IMR-90 (cell line): ENCODE measurements around the gene IL18RAP. TPM values are rescaled to one million over a fixed set of nuclear protein-coding genes. Genes with fewer than 3 reads are reported as not detected.

Experiments used
- ATAC-seq: fragments of 200-7000 bp; cut with Tn5 transposase; 2 replicates; pipeline ENCODE4 v1.9.1; 2020; ENCODE audit warnings: low read depth, mild to moderate bottlenecking, moderate library complexity
- BruUV-seq: library from RNA; stranded (reverse); fragments of 400-500 nt; replicated peaks from 2 replicates; lab custom pipeline; 2021; lab: Mats Ljungman, UMichigan
- CTCF ChIA-PET: fragments of 300-600 bp; formaldehyde crosslinking; extraction: SDS; loops from one replicate; lab custom pipeline; 2021; ENCODE audit warnings: antibody characterized with exemption; lab: Yijun Ruan, JAX
- POLR2A ChIA-PET: fragments of 300-600 bp; sonication (Branson Sonifier 250); formaldehyde crosslinking; loops from one replicate; lab custom pipeline; 2022; ENCODE audit warnings: antibody characterized with exemption; ENCODE audit not compliant: unreplicated experiment; lab: Charles Lee
- DNase-seq: peaks from one replicate; pipeline ENCODE4 v3.0.0; 2013
- H2AFZ ChIP-seq: replicated peaks from 2 replicates; pipeline ENCODE3; 2013; ENCODE audit warnings: low read length, mild to moderate bottlenecking; ENCODE audit not compliant: poor library complexity
- H2AK5ac ChIP-seq: 2 replicates; pipeline ENCODE4 v1.6.1; 2013; ENCODE audit warnings: low read depth, low read length, inconsistent platforms
- H2AK9ac ChIP-seq: replicated peaks from 2 replicates; pipeline ENCODE3; 2013; ENCODE audit warnings: mild to moderate bottlenecking, low read depth, low read length, moderate library complexity; ENCODE audit not compliant: poor library complexity
- H2BK120ac ChIP-seq: 2 replicates; pipeline ENCODE4 v1.6.1; 2013; ENCODE audit warnings: low read depth, low read length, inconsistent platforms
- H2BK15ac ChIP-seq: 3 replicates; pipeline ENCODE4 v1.6.1; 2013; ENCODE audit warnings: low read depth, low read length, inconsistent platforms
- H2BK20ac ChIP-seq: 2 replicates; pipeline ENCODE4 v1.6.1; 2013; ENCODE audit warnings: low read depth, mild to moderate bottlenecking, inconsistent platforms, low read length, moderate library complexity
- H2BK5ac ChIP-seq: 2 replicates; pipeline ENCODE4 v1.6.1; 2013; ENCODE audit warnings: mild to moderate bottlenecking, low read depth, low read length, inconsistent platforms; ENCODE audit not compliant: poor library complexity, severe bottlenecking
- H3K14ac ChIP-seq: replicated peaks from 2 replicates; pipeline ENCODE4 v1.6.1; 2013; ENCODE audit warnings: low read depth, low read length, inconsistent platforms
- H3K18ac ChIP-seq: 2 replicates; pipeline ENCODE4 v1.6.1; 2013; ENCODE audit warnings: low read depth, low read length, control low read depth
- H3K23ac ChIP-seq: 2 replicates; pipeline ENCODE4 v1.6.1; 2013; ENCODE audit warnings: low read depth, low read length, inconsistent platforms
- H3K27ac ChIP-seq: 2 replicates; pipeline ENCODE4 v1.5.1; 2013; ENCODE audit warnings: mild to moderate bottlenecking, control low read depth, low read length; ENCODE audit not compliant: insufficient read depth
- H3K27me3 ChIP-seq: 2 replicates; pipeline ENCODE4 v1.6.1; 2013; ENCODE audit warnings: low read length; ENCODE audit not compliant: control insufficient read depth, insufficient read depth
- H3K36me3 ChIP-seq: 2 replicates; pipeline ENCODE4 v1.6.1; 2013; ENCODE audit warnings: low read length, mixed read lengths; ENCODE audit not compliant: control insufficient read depth, insufficient read depth
- H3K4ac ChIP-seq: 2 replicates; pipeline ENCODE4 v1.6.1; 2013; ENCODE audit warnings: low read depth, low read length, inconsistent platforms
- H3K4me1 ChIP-seq: 2 replicates; pipeline ENCODE4 v1.6.1; 2013; ENCODE audit warnings: low read length, mixed read lengths; ENCODE audit not compliant: control insufficient read depth, insufficient read depth
- H3K4me2 ChIP-seq: 2 replicates; pipeline ENCODE4 v1.6.1; 2013; ENCODE audit warnings: low read depth, mild to moderate bottlenecking, control low read depth, low read length, moderate library complexity
- H3K4me3 ChIP-seq: 2 replicates; pipeline ENCODE4 v1.5.1; 2013; ENCODE audit warnings: low read depth, mild to moderate bottlenecking, control low read depth, low read length, moderate library complexity; ENCODE audit not compliant: insufficient read depth
- H3K56ac ChIP-seq: 2 replicates; pipeline ENCODE4 v1.6.1; 2013; ENCODE audit warnings: low read length, inconsistent platforms; ENCODE audit not compliant: insufficient read depth; ENCODE audit errors: extremely low read depth
- H3K79me1 ChIP-seq, 2 experiments: 2 replicates each; pipeline ENCODE4 v1.6.1; 2013; ENCODE audit warnings: low read length in 2 of 2, inconsistent platforms in 1 of 2, low read depth in 1 of 2
- H3K9ac ChIP-seq: 2 replicates; pipeline ENCODE4 v1.6.1; 2013; ENCODE audit warnings: low read depth, low read length, control low read depth
- H3K9me1 ChIP-seq: 2 replicates; pipeline ENCODE4 v1.6.1; 2013; ENCODE audit warnings: low read length, inconsistent platforms; ENCODE audit not compliant: insufficient read depth
- H3K9me3 ChIP-seq: 2 replicates; pipeline ENCODE4 v1.6.1; 2013; ENCODE audit warnings: low read length; ENCODE audit not compliant: control insufficient read depth, insufficient read depth
- H4K20me1 ChIP-seq: 2 replicates; pipeline ENCODE4 v1.6.1; 2013; ENCODE audit warnings: low read length, inconsistent platforms; ENCODE audit not compliant: insufficient read depth
- H4K5ac ChIP-seq: 2 replicates; pipeline ENCODE4 v1.6.1; 2013; ENCODE audit warnings: mild to moderate bottlenecking, low read depth, low read length, control low read depth
- H4K8ac ChIP-seq, 2 experiments: 2 replicates each; pipeline ENCODE4 v1.6.1; 2013; ENCODE audit warnings: low read depth in 2 of 2, low read length in 2 of 2, control low read depth in 1 of 2, inconsistent platforms in 1 of 2
- H4K91ac ChIP-seq: 2 replicates; pipeline ENCODE4 v1.6.1; 2013; ENCODE audit warnings: low read depth, low read length, inconsistent platforms; ENCODE audit not compliant: insufficient read depth
- BHLHE40 ChIP-seq: fragments of 150-350 bp; IDR thresholded peaks from 2 replicates; pipeline ENCODE4 v1.6.1; 2016; ENCODE audit warnings: mild to moderate bottlenecking, low read depth, low read length
- CTCF ChIP-seq: conservative IDR thresholded peaks from 2 replicates; pipeline ENCODE4 v1.5.1; 2012; ENCODE audit warnings: mild to moderate bottlenecking, low read depth, low read length, improper control_type of control experiment
- MAFK ChIP-seq: IDR thresholded peaks from 2 replicates; pipeline ENCODE4 v1.6.1; 2012; ENCODE audit warnings: low read depth, low read length, improper control_type of control experiment
- NFE2L2 ChIP-seq: fragments of 150-350 bp; IDR thresholded peaks from 2 replicates; pipeline ENCODE4 v1.6.1; 2016; ENCODE audit warnings: low read depth, mild to moderate bottlenecking, low read length
- POLR2A ChIP-seq: IDR thresholded peaks from 2 replicates; pipeline ENCODE4 v1.6.1; 2012; ENCODE audit warnings: mild to moderate bottlenecking, low read depth, low read length
- RAD21 ChIP-seq: IDR thresholded peaks from 2 replicates; pipeline ENCODE4 v1.6.1; 2012; ENCODE audit warnings: low read length, improper control_type of control experiment
- RCOR1 ChIP-seq: IDR thresholded peaks from 2 replicates; pipeline ENCODE4 v1.6.1; 2012; ENCODE audit warnings: mild to moderate bottlenecking, low read length, improper control_type of control experiment; ENCODE audit not compliant: insufficient replicate concordance
- RFX5 ChIP-seq: IDR thresholded peaks from 2 replicates; pipeline ENCODE4 v1.8.0; 2012; ENCODE audit warnings: low read depth, mild to moderate bottlenecking, low read length, moderate library complexity
- SMC3 ChIP-seq: fragments of 150-350 bp; IDR thresholded peaks from 2 replicates; pipeline ENCODE4 v1.6.1; 2016; ENCODE audit warnings: low read depth, mild to moderate bottlenecking, antibody characterized with exemption, low read length, moderate library complexity
- WGBS, 2 experiments: methylation state at CpG; one replicate each; pipeline versions ENCODE4 v1.1.5 to v1.1.7; 2013; ENCODE audit warnings: missing lambda C conversion rate in 2 of 2; ENCODE audit not compliant: insufficient read length in 1 of 2; ENCODE audit errors: extremely low coverage in 2 of 2; 5-methylcytosine and 5-hydroxymethylcytosine counted together
- dilution Hi-C: fragments of 300-500 bp; cut with HindIII; formaldehyde crosslinking; loops from one replicate; pipeline ENCODE4 v1.14.3; 2018; ENCODE audit warnings: low sequenced_read_pairs; ENCODE audit not compliant: unreplicated experiment
- in situ Hi-C: fragments of 300-500 bp; cut with MboI; formaldehyde crosslinking; loops from 3 replicates; pipeline ENCODE4 v1.14.3; 2019; ENCODE audit warnings: low sequenced_read_pairs, inconsistent platforms, mixed read lengths
- intact Hi-C: fragments of 100-400 bp; cut with micrococcal nuclease; formaldehyde crosslinking; loops from 2 replicates; pipeline ENCODE4 v1.10.0; 2022
- polyA plus RNA-seq, 3 experiments: library from polyadenylated mRNA; depleted of rRNA; stranded (reverse); fragments of >200 nt; gene quantifications; 2 replicates each; pipeline ENCODE4 v1.2.3, GENCODE V29; 2012; ENCODE audit warnings: low replicate concordance in 1 of 3
- total RNA-seq: library from RNA; depleted of rRNA; stranded (reverse); fragments of >200 nt; gene quantifications from 2 replicates; pipeline ENCODE4 v1.2.3, GENCODE V29; 2012

IL18RAP gene
- total and polyA plus RNA-seq, 2 of the 4 experiments (the other 2 are of a cell fraction): not detected

GRCh38 chr2:102425441-102426132 lies 2.6 kb downstream of the IL18RAP start:
- no peak overlapping the region for H2AK5ac ChIP-seq
- ATAC-seq: no peak
- POLR2A ChIA-PET: no interaction called here
- no peaks in the 10 kb centered on the region for H3K4me1 ChIP-seq
- H3K9me1 ChIP-seq: no peaks in the 10 kb centered on the region
- no peak overlapping the region for H4K8ac ChIP-seq
- no peak overlapping the region for H4K91ac ChIP-seq
- H3K14ac ChIP-seq: no peak overlapping the region
- intact Hi-C loops (no loop called here), in situ Hi-C loops (no loop called here), dilution Hi-C loops (no loop called here)
- WGBS, 2 experiments: 0% methylated on average over 1 of the region's 5 CpGs; no CpG with 5 or more reads in 1 of the 2 experiments
- CTCF ChIA-PET: no interaction called here
- no peaks in the 10 kb centered on the region for H4K20me1 ChIP-seq
- H3K56ac ChIP-seq: no peak overlapping the region
- H3K23ac ChIP-seq: no peak overlapping the region
- no peak overlapping the region for H3K4me2 ChIP-seq
- H3K4ac ChIP-seq: no peak overlapping the region
- H2BK5ac ChIP-seq: no peak overlapping the region
- peaks cover 15% of the 10 kb centered on the region for H3K27me3 ChIP-seq
- no peak overlapping the region for H3K27ac ChIP-seq
- H3K36me3 ChIP-seq: no peaks in the 10 kb centered on the region
- no TSS peak for BruUV-seq
- DNase-seq: no peak
- H2BK120ac ChIP-seq: no peak overlapping the region
- H2BK20ac ChIP-seq: no peak overlapping the region
- H3K9me3 ChIP-seq: no peaks in the 10 kb centered on the region
- no peak overlapping the region for H3K9ac ChIP-seq
- no peaks in the 10 kb centered on the region for H3K79me1 ChIP-seq
- H4K5ac ChIP-seq: no peak overlapping the region
- no peak overlapping the region for H2AK9ac ChIP-seq
- no peak overlapping the region for H3K4me3 ChIP-seq
- TF ChIP-seq RCOR1: no peak
- TF ChIP-seq BHLHE40: no peak
- TF ChIP-seq SMC3: no peak
- TF ChIP-seq NFE2L2: no peak
- no peak for TF ChIP-seq MAFK
- no peak for TF ChIP-seq CTCF
- TF ChIP-seq RFX5: no peak
- no peak for TF ChIP-seq RAD21
- no peak for TF ChIP-seq POLR2A
- H2AFZ ChIP-seq: no peak overlapping the region
- no peak overlapping the region for H3K18ac ChIP-seq
- no peak overlapping the region for H2BK15ac ChIP-seq
